ENCODE measurements around the gene UVRAG. TPM values are rescaled to one million over a fixed set of nuclear protein-coding genes. Genes with fewer than 3 reads are reported as not detected.

The UVRAG gene
- total and polyA plus RNA-seq, 2 of the 13 experiments (the other 11 are each of a cell fraction or from before 2014, with no cell fraction given): 9.7 to 17.3 TPM

GRCh38 chr11:75903276-75903675 lies 88.3 kb downstream of the UVRAG start:
- ChIA-PET POLR2A (interaction anchor here (0.7 kb wide), 1 partner anchor 19 kb away, joined by 3 read pairs; no protein-coding TSS in a partner anchor), CTCF (ENCODE audit: low intra/inter-chr PET ratio, low total read pairs) (no interaction called here)
- H2AFZ ChIP-seq (ENCODE audit: low read length): no peak overlapping the region
- H3K79me2 ChIP-seq (ENCODE audit: insufficient read depth, low read length): no peaks in the 10 kb centered on the region
- 0 out of 2 replicates have a peak, but pooled peaks cover 2% of the 10 kb centered on the region for H4K20me1 ChIP-seq (ENCODE audit: insufficient read depth, low read length)
- 80% methylated on average over 2 of the region's 2 CpGs for WGBS (ENCODE audit: low lambda C conversion rate)
- intact Hi-C loops (cut with micrococcal nuclease; ENCODE audit: unreplicated experiment) (no loop called here), in situ Hi-C loops (cut with HindIII; ENCODE audit: extremely low pct_ligation_motif_present, low pct_unique_long_range_greater_than_20kb) (loop anchor here (5.0 kb wide), 1 partner anchor 249 kb away; no protein-coding TSS in a partner anchor)
- H3K4me3 ChIP-seq (replicated peaks in 1 of 3; ENCODE audit: insufficient read depth in 1 of 3, low read depth in 2 of 3, low read length in 3 of 3): no peak overlapping the region
- DNase-seq (ENCODE audit: low spot score): no peak
- BruUV-seq (replicated peaks): no TSS peak
- no peak for TF ChIP-seq ZNF839 (CRISPR knock-in tag; IDR thresholded peaks at IDR 0.05; ENCODE audit: borderline replicate concordance)
- no peak overlapping the region for H3K27ac ChIP-seq (ENCODE audit: extremely low read length, insufficient read depth, low read length)
- ATAC-seq: no peak
- no peaks in the 10 kb centered on the region for H3K4me1 ChIP-seq (ENCODE audit: insufficient read depth, low read length)
- H3K9me3 ChIP-seq (ENCODE audit: low read length): no peaks in the 10 kb centered on the region
- no peak overlapping the region for H3K9ac ChIP-seq (ENCODE audit: insufficient read depth, low read depth, low read length)
- FAIRE-seq: no peak
- H3K27me3 ChIP-seq (ENCODE audit: control insufficient read depth in 1 of 2, insufficient read depth in 2 of 2, low read length in 2 of 2): no peaks in the 10 kb centered on the region
- peaks cover 0 to 3% of the 10 kb centered on the region in 2 experiments; a peak in 1 of 5 replicates for H3K36me3 ChIP-seq (replicated peaks in 1 of 2; ENCODE audit: control insufficient read depth in 1 of 2, insufficient read depth in 2 of 2, low read length in 2 of 2)
- no peak overlapping the region for H3K4me2 ChIP-seq (ENCODE audit: low read depth, low read length)

GRCh38 chr11:75905434-75905833 lies 90.4 kb downstream of the UVRAG start:
- Histone ChIP-seq H4K20me1 (ENCODE audit: insufficient read depth, low read length) (0 out of 2 replicates have a peak, but pooled peaks cover 2% of the 10 kb centered on the region), H2AFZ (ENCODE audit: low read length) (no peak overlapping the region), H3K9me3 (ENCODE audit: low read length) (no peaks in the 10 kb centered on the region), H3K4me3 (replicated peaks in 1 of 3; ENCODE audit: insufficient read depth in 1 of 3, low read depth in 2 of 3, low read length in 3 of 3) (no peak overlapping the region), H3K9ac (ENCODE audit: insufficient read depth, low read depth, low read length) (no peak overlapping the region), H3K4me2 (ENCODE audit: low read depth, low read length) (no peak overlapping the region), H3K4me1 (ENCODE audit: insufficient read depth, low read length) (no peaks in the 10 kb centered on the region), H3K36me3 (replicated peaks in 1 of 2; ENCODE audit: control insufficient read depth in 1 of 2, insufficient read depth in 2 of 2, low read length in 2 of 2) (0 out of 5 replicates have a peak, but pooled peaks cover 0 to 1% of the 10 kb centered on the region in 2 experiments), H3K27ac (ENCODE audit: extremely low read length, insufficient read depth, low read length) (no peak overlapping the region), H3K27me3 (ENCODE audit: control insufficient read depth in 1 of 2, insufficient read depth in 2 of 2, low read length in 2 of 2) (no peaks in the 10 kb centered on the region), H3K79me2 (ENCODE audit: insufficient read depth, low read length) (no peaks in the 10 kb centered on the region)
- intact Hi-C loops (cut with micrococcal nuclease; ENCODE audit: unreplicated experiment): no loop called here
- TF ChIP-seq AGO2 (optimal IDR thresholded peaks at IDR 0.05; ENCODE audit: low read depth, low read length): no peak
- no peak for TF ChIP-seq ZNF629 (CRISPR knock-in tag; conservative IDR thresholded peaks at IDR 0.05)
- TF ChIP-seq, protein P1, sequence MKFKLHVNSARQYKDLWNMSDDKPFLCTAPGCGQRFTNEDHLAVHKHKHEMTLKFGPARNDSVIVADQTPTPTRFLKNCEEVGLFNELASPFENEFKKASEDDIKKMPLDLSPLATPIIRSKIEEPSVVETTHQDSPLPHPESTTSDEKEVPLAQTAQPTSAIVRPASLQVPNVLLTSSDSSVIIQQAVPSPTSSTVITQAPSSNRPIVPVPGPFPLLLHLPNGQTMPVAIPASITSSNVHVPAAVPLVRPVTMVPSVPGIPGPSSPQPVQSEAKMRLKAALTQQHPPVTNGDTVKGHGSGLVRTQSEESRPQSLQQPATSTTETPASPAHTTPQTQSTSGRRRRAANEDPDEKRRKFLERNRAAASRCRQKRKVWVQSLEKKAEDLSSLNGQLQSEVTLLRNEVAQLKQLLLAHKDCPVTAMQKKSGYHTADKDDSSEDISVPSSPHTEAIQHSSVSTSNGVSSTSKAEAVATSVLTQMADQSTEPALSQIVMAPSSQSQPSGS (CRISPR knock-in tag; IDR thresholded peaks at IDR 0.05): no peak
- no peak for TF ChIP-seq ZNF460 (CRISPR knock-in tag; IDR thresholded peaks at IDR 0.05; ENCODE audit: borderline replicate concordance)
- DNase-seq (ENCODE audit: low spot score) (no peak), ATAC-seq (no peak), FAIRE-seq (no peak)
- in situ Hi-C loops (cut with HindIII; ENCODE audit: extremely low pct_ligation_motif_present, low pct_unique_long_range_greater_than_20kb): no loop called here
- BruUV-seq (replicated peaks): no TSS peak
- CTCF ChIA-PET (ENCODE audit: low intra/inter-chr PET ratio, low total read pairs): no interaction called here
- POLR2A ChIA-PET: no interaction called here

Measured in HepG2 (cell line).